ENCODE data around the gene SERINC5. TPM values are rescaled to one million over a fixed set of nuclear protein-coding genes. Genes with fewer than 3 reads are reported as not detected.

The SERINC5 gene
- total and polyA plus RNA-seq, 2 donors (not counting 3 experiments of a cell fraction or from before 2014, with no cell fraction given), result 3.2 to 10.1 TPM

GRCh38 chr5:80230269-80230992 lies 25.4 kb downstream of the SERINC5 start:
- no peak overlapping the region for H3K9ac ChIP-seq (replicated peaks; ENCODE audit: extremely low read depth, insufficient read depth, low read length)
- no peaks in the 10 kb centered on the region for H4K20me1 ChIP-seq (replicated peaks; ENCODE audit: control insufficient read depth, extremely low read depth, insufficient read depth, low read length)
- dilution Hi-C loops (cut with MboI; ENCODE audit: extremely low pct_ligation_motif_present, low sequenced_read_pairs), result no loop called here
- H3K4me2 ChIP-seq (ENCODE audit: insufficient read depth, low read length), result no peak overlapping the region
- no TSS peak for BruUV-seq (replicated peaks)
- H3K9me1 ChIP-seq (replicated peaks; ENCODE audit: control insufficient read depth, extremely low read depth, insufficient read depth, low read length), result no peaks in the 10 kb centered on the region
- no peaks in the 10 kb centered on the region for H3K79me2 ChIP-seq (ENCODE audit: control insufficient read depth, insufficient read depth, low read length)
- no peak overlapping the region for H3K4me3 ChIP-seq (replicated peaks in 1 of 3; ENCODE audit: insufficient read depth in 1 of 3, low read depth in 1 of 3, low read length in 3 of 3)
- H3K27ac ChIP-seq (ENCODE audit: insufficient read depth, low read depth, low read length), result no peak overlapping the region
- H3K36me3 ChIP-seq (ENCODE audit: control insufficient read depth in 2 of 2, extremely low read depth in 1 of 2, insufficient read depth in 2 of 2, low read length in 2 of 2), result no peaks in the 10 kb centered on the region
- DNase-seq (ENCODE audit: low read depth, low spot score) (no peak), FAIRE-seq (no peak)
- CTCF ChIA-PET, result no interaction called here
- no peak overlapping the region for H2AFZ ChIP-seq (ENCODE audit: low read depth, low read length)
- TF ChIP-seq JUN (IDR thresholded peaks at IDR 0.05; ENCODE audit: borderline replicate concordance, insufficient read depth, insufficient read length, low read depth) (no peak), FOS (IDR thresholded peaks at IDR 0.05; ENCODE audit: borderline replicate concordance, insufficient read depth, low read length) (no peak), MYC (IDR thresholded peaks at IDR 0.05; ENCODE audit: low read depth, low read length) (no peak), EZH2 (IDR thresholded peaks at IDR 0.05; ENCODE audit: borderline replicate concordance, low read depth, low read length, severe bottlenecking) (no peak), MAX (IDR thresholded peaks at IDR 0.05; ENCODE audit: insufficient read depth, insufficient read length) (no peak), POLR2A (IDR thresholded peaks at IDR 0.05; ENCODE audit: low read depth, low read length) (no peak), GATA2 (IDR thresholded peaks at IDR 0.05; ENCODE audit: insufficient read depth, insufficient read length, low read depth, low read length) (no peak), POLR2AphosphoS5 (IDR thresholded peaks at IDR 0.05; ENCODE audit: insufficient read depth, low read depth, low read length) (no peak)
- TF ChIP-seq, protein P1, sequence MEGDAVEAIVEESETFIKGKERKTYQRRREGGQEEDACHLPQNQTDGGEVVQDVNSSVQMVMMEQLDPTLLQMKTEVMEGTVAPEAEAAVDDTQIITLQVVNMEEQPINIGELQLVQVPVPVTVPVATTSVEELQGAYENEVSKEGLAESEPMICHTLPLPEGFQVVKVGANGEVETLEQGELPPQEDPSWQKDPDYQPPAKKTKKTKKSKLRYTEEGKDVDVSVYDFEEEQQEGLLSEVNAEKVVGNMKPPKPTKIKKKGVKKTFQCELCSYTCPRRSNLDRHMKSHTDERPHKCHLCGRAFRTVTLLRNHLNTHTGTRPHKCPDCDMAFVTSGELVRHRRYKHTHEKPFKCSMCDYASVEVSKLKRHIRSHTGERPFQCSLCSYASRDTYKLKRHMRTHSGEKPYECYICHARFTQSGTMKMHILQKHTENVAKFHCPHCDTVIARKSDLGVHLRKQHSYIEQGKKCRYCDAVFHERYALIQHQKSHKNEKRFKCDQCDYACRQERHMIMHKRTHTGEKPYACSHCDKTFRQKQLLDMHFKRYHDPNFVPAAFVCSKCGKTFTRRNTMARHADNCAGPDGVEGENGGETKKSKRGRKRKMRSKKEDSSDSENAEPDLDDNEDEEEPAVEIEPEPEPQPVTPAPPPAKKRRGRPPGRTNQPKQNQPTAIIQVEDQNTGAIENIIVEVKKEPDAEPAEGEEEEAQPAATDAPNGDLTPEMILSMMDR (IDR thresholded peaks at IDR 0.05; ENCODE audit: extremely low read depth in 1 of 2, insufficient read depth in 1 of 2, low read depth in 1 of 2, low read length in 2 of 2), result no peak
- POLR2A ChIA-PET, result no interaction called here
- no peaks in the 10 kb centered on the region for H3K4me1 ChIP-seq (ENCODE audit: control insufficient read depth, extremely low read depth, insufficient read depth, low read length)
- no peaks in the 10 kb centered on the region for H3K9me3 ChIP-seq (replicated peaks; ENCODE audit: control insufficient read depth, insufficient read depth, low read length)
- no peaks in the 10 kb centered on the region for H3K27me3 ChIP-seq (ENCODE audit: control insufficient read depth in 2 of 2, insufficient read depth in 2 of 2, low read length in 2 of 2)
- intact Hi-C loops (cut with micrococcal nuclease), result no loop called here

Measured in endothelial cell of umbilical vein (primary cell).